ENCODE data around the gene AZIN2.

AZIN2 gene

GRCh38 chr1:33047290-33047689 is 33.7 kb upstream of the AZIN2 start:
- DNase-seq (ENCODE audit: extremely low spot score): no peak
- TF ChIP-seq ARNT (IDR thresholded peaks at IDR 0.05): no peak
- TF ChIP-seq SUZ12 (IDR thresholded peaks at IDR 0.05): no peak
- no peak for TF ChIP-seq BHLHE40 (IDR thresholded peaks at IDR 0.05; ENCODE audit: borderline replicate concordance)
- TF ChIP-seq, protein P1, sequence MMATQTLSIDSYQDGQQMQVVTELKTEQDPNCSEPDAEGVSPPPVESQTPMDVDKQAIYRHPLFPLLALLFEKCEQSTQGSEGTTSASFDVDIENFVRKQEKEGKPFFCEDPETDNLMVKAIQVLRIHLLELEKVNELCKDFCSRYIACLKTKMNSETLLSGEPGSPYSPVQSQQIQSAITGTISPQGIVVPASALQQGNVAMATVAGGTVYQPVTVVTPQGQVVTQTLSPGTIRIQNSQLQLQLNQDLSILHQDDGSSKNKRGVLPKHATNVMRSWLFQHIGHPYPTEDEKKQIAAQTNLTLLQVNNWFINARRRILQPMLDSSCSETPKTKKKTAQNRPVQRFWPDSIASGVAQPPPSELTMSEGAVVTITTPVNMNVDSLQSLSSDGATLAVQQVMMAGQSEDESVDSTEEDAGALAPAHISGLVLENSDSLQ (IDR thresholded peaks at IDR 0.05): no peak
- TF ChIP-seq HDGF (IDR thresholded peaks at IDR 0.05; ENCODE audit: borderline replicate concordance): no peak
- no peak for TF ChIP-seq NFRKB (IDR thresholded peaks at IDR 0.05)
- no peak for TF ChIP-seq CTBP1 (IDR thresholded peaks at IDR 0.05; ENCODE audit: borderline replicate concordance)
- TF ChIP-seq SP1 (IDR thresholded peaks at IDR 0.05): no peak
- TF ChIP-seq TARDBP (IDR thresholded peaks at IDR 0.05): no peak
- TF ChIP-seq LEF1 (IDR thresholded peaks at IDR 0.05; ENCODE audit: borderline replicate concordance): no peak
- TF ChIP-seq FOXM1 (IDR thresholded peaks at IDR 0.05; ENCODE audit: borderline replicate concordance): no peak
- no peak for TF ChIP-seq ZNF384 (IDR thresholded peaks at IDR 0.05)
- no peak for TF ChIP-seq L3MBTL2 (conservative IDR thresholded peaks at IDR 0.05)
- TF ChIP-seq ELF4 (IDR thresholded peaks at IDR 0.05): no peak
- TF ChIP-seq FOXA1 (IDR thresholded peaks at IDR 0.05): no peak
- POLR2A ChIA-PET: interaction anchor here (0.9 kb wide), 1 partner anchor 12 kb away, joined by 3 read pairs; no protein-coding TSS in a partner anchor
- CTCF ChIA-PET: interaction anchor here (1.1 kb wide), 1 partner anchor 10 kb away, joined by 3 read pairs; no protein-coding TSS in a partner anchor

DNA sequence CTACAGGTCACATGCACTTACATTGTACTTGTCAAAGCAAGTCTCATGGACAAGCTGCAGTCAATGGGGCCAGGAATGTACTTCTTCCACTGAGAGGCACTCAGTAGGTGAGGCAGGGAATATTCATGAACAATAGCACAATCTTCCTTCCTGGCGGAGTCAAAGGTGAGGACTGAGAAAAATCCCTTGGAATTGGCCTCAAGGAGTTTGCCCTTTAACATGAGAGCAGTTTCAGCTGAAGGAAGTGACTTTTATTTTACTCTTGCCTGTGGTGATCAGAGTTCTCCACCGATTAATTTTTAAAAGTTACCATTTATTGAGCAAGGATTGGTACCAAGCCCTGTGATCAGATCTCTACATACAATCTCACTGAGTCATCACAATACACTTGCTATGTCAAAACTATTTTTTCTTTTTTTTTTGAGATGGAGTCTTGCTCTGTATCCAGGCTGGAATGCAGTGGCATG is 33.1 kb upstream of the AZIN2 start:
- TF ChIP-seq ARNT (IDR thresholded peaks at IDR 0.05): no peak
- no peak for TF ChIP-seq LEF1 (IDR thresholded peaks at IDR 0.05; ENCODE audit: borderline replicate concordance)
- no peak for TF ChIP-seq BHLHE40 (IDR thresholded peaks at IDR 0.05; ENCODE audit: borderline replicate concordance)
- no peak for TF ChIP-seq L3MBTL2 (conservative IDR thresholded peaks at IDR 0.05)
- TF ChIP-seq FOXA1 (IDR thresholded peaks at IDR 0.05): no peak
- TF ChIP-seq, protein P1 (IDR thresholded peaks at IDR 0.05): no peak
- TF ChIP-seq ELF4 (IDR thresholded peaks at IDR 0.05): no peak
- TF ChIP-seq NFRKB (IDR thresholded peaks at IDR 0.05): no peak
- CTCF ChIA-PET: interaction anchor here (1.1 kb wide), 1 partner anchor 9 kb away, joined by 3 read pairs; no protein-coding TSS in a partner anchor
- no peak for DNase-seq (ENCODE audit: extremely low spot score)
- POLR2A ChIA-PET: interaction anchor here (0.9 kb wide), 1 partner anchor 13 kb away, joined by 3 read pairs; no protein-coding TSS in a partner anchor

DNA sequence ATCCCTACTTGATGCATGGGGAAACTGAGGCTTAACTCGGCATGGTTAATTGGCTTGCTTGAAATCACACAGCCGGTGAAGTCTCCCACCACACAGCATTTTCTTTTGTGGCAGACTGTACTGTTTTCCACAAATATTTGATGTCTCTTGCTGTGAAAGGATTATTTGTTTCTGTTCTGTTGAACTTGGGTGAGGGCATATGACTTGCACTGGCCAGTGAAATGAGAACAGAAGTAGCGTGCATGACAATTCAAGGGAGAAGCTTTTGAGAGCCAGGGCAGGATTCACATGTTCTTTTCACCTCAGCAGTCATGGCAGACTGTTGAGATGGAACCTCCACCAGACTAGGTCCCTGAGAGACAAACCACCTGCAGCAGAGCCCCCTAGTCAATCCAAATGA is 32.5 kb upstream of the AZIN2 start:
- DNase-seq (ENCODE audit: extremely low spot score): no peak
- ChIA-PET POLR2A (interaction anchor here (0.9 kb wide), 1 partner anchor 13 kb away, joined by 3 read pairs; no protein-coding TSS in a partner anchor), CTCF (no interaction called here)
- no peak for TF ChIP-seq ELF4 (IDR thresholded peaks at IDR 0.05)
- no peak for TF ChIP-seq ZNF384 (IDR thresholded peaks at IDR 0.05)
- TF ChIP-seq BHLHE40 (IDR thresholded peaks at IDR 0.05; ENCODE audit: borderline replicate concordance): no peak
- TF ChIP-seq SP1 (IDR thresholded peaks at IDR 0.05): no peak
- TF ChIP-seq FOXA1 (IDR thresholded peaks at IDR 0.05): no peak
- no peak for TF ChIP-seq L3MBTL2 (conservative IDR thresholded peaks at IDR 0.05)
- no peak for TF ChIP-seq TARDBP (IDR thresholded peaks at IDR 0.05)
- no peak for TF ChIP-seq LEF1 (IDR thresholded peaks at IDR 0.05; ENCODE audit: borderline replicate concordance)
- TF ChIP-seq FOXK2 (IDR thresholded peaks at IDR 0.05): no peak
- TF ChIP-seq ARNT (IDR thresholded peaks at IDR 0.05): no peak
- TF ChIP-seq CTBP1 (IDR thresholded peaks at IDR 0.05; ENCODE audit: borderline replicate concordance): no peak
- no peak for TF ChIP-seq NFRKB (IDR thresholded peaks at IDR 0.05)
- TF ChIP-seq HDGF (IDR thresholded peaks at IDR 0.05; ENCODE audit: borderline replicate concordance): no peak
- TF ChIP-seq SUZ12 (IDR thresholded peaks at IDR 0.05): no peak
- no peak for TF ChIP-seq FOXM1 (IDR thresholded peaks at IDR 0.05; ENCODE audit: borderline replicate concordance)
- TF ChIP-seq, protein P1 (IDR thresholded peaks at IDR 0.05): no peak

DNA sequence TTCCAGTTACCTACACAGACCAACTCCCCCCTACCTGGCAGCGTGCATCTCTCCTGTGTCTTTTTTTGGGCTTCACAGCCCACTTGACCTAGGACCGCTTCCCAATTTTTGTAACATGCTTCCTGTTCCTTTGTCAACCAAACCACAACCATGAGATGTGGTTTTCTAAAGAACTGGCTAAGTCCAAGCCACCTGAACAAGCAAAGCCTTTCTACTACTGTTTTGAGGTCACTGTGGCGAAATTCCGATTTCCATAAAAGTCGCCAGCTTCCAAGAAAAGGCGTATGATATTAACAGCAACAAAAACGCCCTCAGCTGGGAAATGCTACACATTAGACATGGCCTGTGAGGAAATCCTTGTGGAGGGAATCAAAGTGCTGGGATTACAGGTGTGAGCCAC is 31.6 kb upstream of the AZIN2 start:
- ChIA-PET POLR2A (interaction anchor here (0.9 kb wide), 1 partner anchor 14 kb away, joined by 3 read pairs; no protein-coding TSS in a partner anchor), CTCF (no interaction called here)
- DNase-seq (ENCODE audit: extremely low spot score): no peak
- TF ChIP-seq SP1 (IDR thresholded peaks at IDR 0.05): no peak
- no peak for TF ChIP-seq ARNT (IDR thresholded peaks at IDR 0.05)

GRCh38 chr1:33050221-33051076 is 30.5 kb upstream of the AZIN2 start:
- POLR2A ChIA-PET: no interaction called here
- TF ChIP-seq TARDBP (IDR thresholded peaks at IDR 0.05) (no peak), ELF4 (IDR thresholded peaks at IDR 0.05) (no peak), FOXM1 (IDR thresholded peaks at IDR 0.05; ENCODE audit: borderline replicate concordance) (no peak), FOXK2 (IDR thresholded peaks at IDR 0.05) (no peak), BHLHE40 (IDR thresholded peaks at IDR 0.05; ENCODE audit: borderline replicate concordance) (no peak), LEF1 (IDR thresholded peaks at IDR 0.05; ENCODE audit: borderline replicate concordance) (no peak), ZNF384 (IDR thresholded peaks at IDR 0.05) (no peak), L3MBTL2 (conservative IDR thresholded peaks at IDR 0.05) (no peak), HDGF (IDR thresholded peaks at IDR 0.05; ENCODE audit: borderline replicate concordance) (no peak), NFRKB (IDR thresholded peaks at IDR 0.05) (no peak), SUZ12 (IDR thresholded peaks at IDR 0.05) (no peak), FOXA1 (IDR thresholded peaks at IDR 0.05) (no peak), CTBP1 (IDR thresholded peaks at IDR 0.05; ENCODE audit: borderline replicate concordance) (no peak), ARNT (IDR thresholded peaks at IDR 0.05) (no peak)
- TF ChIP-seq, protein P1 (IDR thresholded peaks at IDR 0.05): no peak
- CTCF ChIA-PET: no interaction called here
- DNase-seq (ENCODE audit: extremely low spot score): no peak
